Nephron progenitor cell (in vitro differentiated cells): ENCODE results near the gene PPFIA1.

Experiments used
- DNase-seq: peaks from one replicate; pipeline ENCODE4 v3.0.0; 2021
- H3K27ac Mint-ChIP-seq: 2 replicates; pipeline ENCODE4 v1.8.0; 2021; ENCODE audit warnings: mild to moderate bottlenecking, moderate library complexity, mixed read lengths
- H3K27me3 Mint-ChIP-seq: 2 replicates; pipeline ENCODE4 v1.8.0; 2021; ENCODE audit warnings: mild to moderate bottlenecking, low read depth, mixed read lengths; ENCODE audit not compliant: poor library complexity
- H3K36me3 Mint-ChIP-seq: 2 replicates; pipeline ENCODE4 v1.8.0; 2021; ENCODE audit warnings: low read depth, mixed read lengths
- H3K4me1 Mint-ChIP-seq: 2 replicates; pipeline ENCODE4 v1.8.0; 2021; ENCODE audit warnings: mixed read lengths
- H3K4me3 Mint-ChIP-seq: 2 replicates; pipeline ENCODE4 v1.8.0; 2021; ENCODE audit warnings: mild to moderate bottlenecking, moderate library complexity, mixed read lengths
- H3K9me3 Mint-ChIP-seq: 2 replicates; pipeline ENCODE4 v1.8.0; 2021; ENCODE audit warnings: mild to moderate bottlenecking, moderate library complexity, mixed read lengths
- TF ChIP-seq, protein P1 (sequence below): fragments of 200-600 bp; sonication (generic); IDR thresholded peaks from 2 replicates; pipeline ENCODE4 v1.5.0; 2021; ENCODE audit warnings: antibody characterized with exemption

Gene PPFIA1

GRCh38 chr11:70419307-70420007 lies 149.0 kb downstream of the PPFIA1 start:
- H3K27me3 Mint-ChIP-seq: no peaks in the 10 kb centered on the region
- H3K4me1 Mint-ChIP-seq: peaks cover 7% of the 10 kb centered on the region
- no peak overlapping the region for H3K27ac Mint-ChIP-seq
- TF ChIP-seq, protein P1, sequence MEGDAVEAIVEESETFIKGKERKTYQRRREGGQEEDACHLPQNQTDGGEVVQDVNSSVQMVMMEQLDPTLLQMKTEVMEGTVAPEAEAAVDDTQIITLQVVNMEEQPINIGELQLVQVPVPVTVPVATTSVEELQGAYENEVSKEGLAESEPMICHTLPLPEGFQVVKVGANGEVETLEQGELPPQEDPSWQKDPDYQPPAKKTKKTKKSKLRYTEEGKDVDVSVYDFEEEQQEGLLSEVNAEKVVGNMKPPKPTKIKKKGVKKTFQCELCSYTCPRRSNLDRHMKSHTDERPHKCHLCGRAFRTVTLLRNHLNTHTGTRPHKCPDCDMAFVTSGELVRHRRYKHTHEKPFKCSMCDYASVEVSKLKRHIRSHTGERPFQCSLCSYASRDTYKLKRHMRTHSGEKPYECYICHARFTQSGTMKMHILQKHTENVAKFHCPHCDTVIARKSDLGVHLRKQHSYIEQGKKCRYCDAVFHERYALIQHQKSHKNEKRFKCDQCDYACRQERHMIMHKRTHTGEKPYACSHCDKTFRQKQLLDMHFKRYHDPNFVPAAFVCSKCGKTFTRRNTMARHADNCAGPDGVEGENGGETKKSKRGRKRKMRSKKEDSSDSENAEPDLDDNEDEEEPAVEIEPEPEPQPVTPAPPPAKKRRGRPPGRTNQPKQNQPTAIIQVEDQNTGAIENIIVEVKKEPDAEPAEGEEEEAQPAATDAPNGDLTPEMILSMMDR: no peak
- no peak for DNase-seq
- peaks cover 73% of the 10 kb centered on the region for H3K36me3 Mint-ChIP-seq
- H3K4me3 Mint-ChIP-seq: no peak overlapping the region
- H3K9me3 Mint-ChIP-seq: no peaks in the 10 kb centered on the region

DNA sequence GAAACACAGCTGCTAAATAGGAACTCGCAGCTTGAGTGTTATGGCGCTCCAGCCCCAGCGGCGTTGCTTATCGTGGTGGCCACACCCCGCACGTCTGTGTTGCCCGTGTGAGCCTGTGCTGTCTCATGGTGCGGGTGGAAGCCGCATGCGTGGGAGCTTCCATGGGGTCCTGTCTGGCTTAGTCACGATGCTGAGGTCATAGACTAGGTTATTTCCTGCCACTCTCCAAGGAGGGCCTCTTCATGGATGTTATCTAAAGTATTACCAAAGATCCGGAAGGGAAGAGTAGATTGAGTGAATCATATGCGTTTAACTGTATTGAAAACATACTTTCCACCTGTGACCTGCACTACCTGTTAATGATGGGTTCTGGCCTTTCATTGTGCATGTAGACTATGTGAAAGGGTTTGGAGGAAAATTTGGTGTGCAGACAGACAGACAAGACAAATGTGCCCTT lies 149.5 kb downstream of the PPFIA1 start:
- Mint-ChIP-seq H3K9me3 (no peaks in the 10 kb centered on the region), H3K4me3 (no peak overlapping the region), H3K27ac (peak overlapping the region; percentile 58), H3K27me3 (no peaks in the 10 kb centered on the region), H3K4me1 (peaks cover 7% of the 10 kb centered on the region), H3K36me3 (peaks cover 73% of the 10 kb centered on the region)
- TF ChIP-seq, protein P1: no peak
- no peak for DNase-seq

DNA sequence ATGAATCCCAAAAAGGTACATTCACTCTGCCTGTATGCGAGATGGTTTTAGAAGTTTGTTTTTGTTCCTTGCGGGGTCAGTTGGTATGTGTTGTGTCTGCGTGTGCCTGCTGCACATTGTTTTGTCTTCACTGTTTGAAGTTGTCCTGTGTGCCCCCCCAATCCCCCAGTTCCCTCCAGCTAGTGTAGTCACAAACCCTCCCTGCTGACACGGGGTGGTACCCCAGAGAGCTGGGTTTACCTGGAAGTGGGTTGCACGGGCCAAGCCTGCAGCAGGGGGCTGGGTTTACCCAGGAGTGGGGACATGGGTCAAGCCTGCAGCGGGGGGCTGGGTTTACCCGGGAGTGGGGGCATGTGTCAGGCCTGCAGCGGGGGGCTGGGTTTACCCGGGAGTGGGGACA lies 150.0 kb downstream of the PPFIA1 start:
- Mint-ChIP-seq H3K27me3 (no peaks in the 10 kb centered on the region), H3K27ac (no peak overlapping the region), H3K9me3 (no peaks in the 10 kb centered on the region), H3K4me3 (no peak overlapping the region), H3K4me1 (peaks cover 7% of the 10 kb centered on the region), H3K36me3 (peaks cover 73% of the 10 kb centered on the region)
- no peak for DNase-seq
- TF ChIP-seq, protein P1: no peak

- DNase-seq: no peak
Measured at GRCh38 chr11:70421123-70421522, 150.6 kb downstream of the PPFIA1 start.

GRCh38 chr11:70422692-70423522 lies 152.4 kb downstream of the PPFIA1 start:
- no peak for DNase-seq
- H3K4me3 Mint-ChIP-seq: no peak overlapping the region
- H3K9me3 Mint-ChIP-seq: no peaks in the 10 kb centered on the region
- peaks cover 65% of the 10 kb centered on the region for H3K36me3 Mint-ChIP-seq
- no peak overlapping the region for H3K27ac Mint-ChIP-seq
- TF ChIP-seq, protein P1: no peak
- H3K4me1 Mint-ChIP-seq: peaks cover 7% of the 10 kb centered on the region
- no peaks in the 10 kb centered on the region for H3K27me3 Mint-ChIP-seq

More at GRCh38 chr11:70421123-70421522, 150.6 kb downstream of the PPFIA1 start:
- Mint-ChIP-seq H3K27me3 (no peaks in the 10 kb centered on the region), H3K36me3 (peaks cover 72% of the 10 kb centered on the region), H3K9me3 (no peaks in the 10 kb centered on the region), H3K4me1 (peaks cover 7% of the 10 kb centered on the region), H3K4me3 (no peak overlapping the region), H3K27ac (no peak overlapping the region)
- TF ChIP-seq, protein P1: no peak
